Stimulated activated CD4-positive, alpha-beta T cell treated with anti-CD3 and anti-CD28 coated beads, Interleukin-2, amount 100 ng/mL, for 24 hours (primary cell): ENCODE results near the gene RNLS.

Experiments
- DNase-seq, 2 donors: peaks; one replicate each; pipeline ENCODE4 v3.0.0-alpha.2; 2020

Gene RNLS

DNA sequence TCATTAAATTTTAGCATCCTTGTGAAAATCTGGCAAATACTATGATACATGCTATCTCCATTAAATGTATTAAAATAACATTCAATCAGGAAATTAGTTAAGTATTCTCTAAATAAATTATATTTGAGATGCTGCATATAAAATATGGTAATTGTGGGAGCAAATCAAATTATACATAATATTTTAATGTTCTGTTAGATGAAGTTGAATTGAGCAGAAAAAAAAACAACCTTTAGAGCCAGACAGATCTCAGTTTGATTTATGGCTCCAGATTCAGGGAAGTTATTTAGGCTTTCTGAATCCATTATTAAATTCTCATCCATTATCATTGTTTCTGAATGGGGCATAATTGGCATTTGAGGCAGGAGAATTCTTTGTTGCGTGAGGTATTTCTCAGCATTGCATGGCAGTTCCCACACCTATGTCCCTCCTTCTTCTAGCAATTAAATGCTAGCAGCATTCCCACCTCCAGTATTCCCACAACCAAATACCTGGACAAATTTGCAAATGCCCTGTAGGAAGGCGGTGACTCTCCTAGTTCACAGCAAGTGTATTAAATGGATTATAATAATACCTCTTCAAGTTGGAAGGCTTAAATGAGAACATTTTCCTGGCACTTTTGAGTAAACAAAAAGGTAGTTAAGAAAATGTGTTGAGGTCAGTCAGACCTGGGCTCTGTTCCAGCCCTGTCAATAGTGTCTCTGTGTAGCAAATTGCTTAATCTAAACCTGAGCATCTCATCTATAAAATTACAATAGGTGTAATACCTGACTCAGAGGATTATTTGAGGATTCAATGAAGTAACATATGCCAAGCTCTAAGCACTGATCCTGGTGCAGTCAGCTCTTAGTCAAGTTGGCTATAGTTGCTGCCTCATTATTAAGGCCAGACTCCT, 108.9 kb downstream of the RNLS start:
- DNase-seq = no peak

DNA sequence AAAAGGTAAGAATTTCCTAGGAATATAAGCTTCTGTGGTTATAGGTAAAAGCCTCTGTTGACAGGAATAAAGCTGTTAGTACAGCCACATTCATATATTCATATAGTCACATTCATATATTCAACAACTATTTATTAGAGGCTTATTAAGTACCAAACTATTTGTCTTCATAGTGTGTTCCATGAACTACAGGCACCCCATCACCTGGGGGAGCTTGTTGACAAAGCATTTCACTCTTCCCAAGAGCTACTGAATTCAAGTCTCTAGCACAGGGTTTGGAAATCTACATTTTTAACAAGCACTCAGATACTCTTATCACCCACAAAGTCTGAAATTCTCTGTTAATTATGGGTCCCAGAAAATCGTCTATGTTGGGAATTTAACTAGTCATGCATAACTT, 110.6 kb downstream of the RNLS start:
- no peak for DNase-seq

DNA sequence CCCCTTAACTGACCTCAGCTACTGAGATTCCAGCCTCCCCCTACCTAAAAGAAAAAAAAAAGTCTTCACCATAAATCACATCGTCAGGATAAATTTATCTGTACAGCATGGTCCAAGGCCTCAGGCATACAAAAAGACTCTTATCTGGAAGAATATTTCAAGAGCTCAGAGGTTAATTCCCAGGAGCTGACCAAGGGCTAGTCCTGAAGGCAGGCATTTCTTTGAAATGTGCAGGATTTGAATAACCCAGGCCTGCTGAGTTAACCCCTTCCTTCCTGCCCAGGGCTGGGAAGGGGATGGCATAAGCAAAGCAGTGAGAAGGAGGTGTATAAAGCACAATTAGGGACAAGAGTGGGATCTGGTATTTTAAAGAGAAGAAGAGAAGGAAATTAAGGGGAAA, 111.2 kb downstream of the RNLS start:
- no peak for DNase-seq

DNA sequence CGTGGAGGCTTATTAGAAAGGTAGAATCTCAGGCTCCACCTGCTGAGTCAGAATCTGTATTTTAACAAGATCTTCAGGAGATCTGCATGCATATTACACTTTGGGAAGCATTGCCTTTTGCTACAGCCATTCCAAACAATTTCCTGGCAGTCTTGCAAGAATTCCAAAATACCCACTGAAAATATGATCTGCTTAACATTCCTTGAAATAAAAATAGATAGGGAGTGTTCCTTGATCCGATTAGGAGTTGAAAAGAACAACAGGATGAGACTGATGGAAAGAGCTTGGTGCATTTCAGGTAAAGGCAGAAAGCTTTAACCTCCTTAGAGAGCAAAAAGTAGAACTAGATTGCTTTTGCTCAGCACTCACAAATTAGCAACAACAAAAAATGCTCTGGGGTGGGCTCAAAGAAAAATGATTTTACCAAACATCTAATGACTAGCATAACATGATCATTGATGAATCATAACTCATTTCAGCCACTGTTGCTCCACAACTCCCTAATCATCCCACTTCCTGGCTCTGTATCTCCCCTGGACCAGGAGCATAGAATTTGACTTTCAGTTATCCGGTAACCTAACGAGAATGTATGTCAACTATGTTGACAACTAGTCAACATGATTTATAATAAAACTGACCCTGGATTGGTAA, 115.2 kb downstream of the RNLS start:
- no peak for DNase-seq

DNA sequence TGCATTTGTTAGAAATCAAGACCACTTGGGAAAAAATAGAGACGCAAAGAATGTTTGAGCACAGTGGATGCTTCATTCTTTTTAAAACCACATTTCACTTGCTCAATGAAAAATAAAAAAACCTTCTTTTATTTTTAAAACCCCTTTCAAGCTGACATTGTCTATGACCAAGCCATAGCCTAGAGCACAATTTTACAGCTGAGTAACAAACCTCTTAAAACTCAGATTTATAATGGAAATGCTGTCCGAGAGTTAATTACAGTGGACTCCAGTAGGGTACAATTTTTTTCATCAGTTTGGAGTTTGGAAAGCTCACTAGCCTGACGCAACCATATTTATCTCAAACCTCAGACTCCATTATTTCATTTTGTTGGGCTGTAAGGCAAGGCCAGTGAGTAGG, 116.3 kb downstream of the RNLS start:
- DNase-seq = no peak

DNA sequence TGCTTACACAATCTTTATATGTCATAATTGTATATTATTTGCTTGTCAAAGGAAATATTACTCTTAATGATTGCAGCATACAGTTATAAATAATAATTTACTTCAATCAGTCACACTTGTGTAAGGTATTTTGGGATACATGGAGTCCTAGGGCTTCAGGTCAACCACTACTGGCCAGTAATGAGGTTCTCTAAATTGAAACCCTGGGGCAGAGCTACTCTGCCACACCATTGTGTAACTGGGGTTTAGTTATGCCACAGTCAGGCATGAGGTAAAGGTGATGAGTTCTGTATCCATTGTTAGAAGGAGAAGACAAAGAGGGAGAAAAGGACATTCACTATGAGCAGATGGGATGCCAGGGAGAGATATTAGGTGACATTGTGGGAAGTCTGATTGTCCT, 117.4 kb downstream of the RNLS start:
- no peak for DNase-seq

DNA sequence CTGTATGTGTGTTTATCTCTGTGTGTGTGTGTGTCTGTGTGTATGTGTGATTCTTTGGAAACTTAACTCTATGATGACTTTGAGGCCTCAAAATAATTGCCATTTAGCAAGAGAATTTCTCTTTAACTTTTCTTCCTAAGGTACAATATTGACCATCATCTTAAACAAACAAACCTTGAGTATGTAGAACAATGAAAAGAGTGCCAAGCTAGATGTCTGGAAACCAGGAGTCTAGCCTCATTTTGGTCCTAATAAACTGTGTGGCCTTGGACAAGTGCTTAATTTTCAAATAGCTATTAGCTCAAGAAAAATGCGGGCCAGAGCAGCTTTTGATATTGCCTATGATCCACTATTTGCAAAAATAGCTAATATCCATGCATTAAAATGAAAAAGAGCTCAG, 119.3 kb downstream of the RNLS start:
- DNase-seq = no peak

DNA sequence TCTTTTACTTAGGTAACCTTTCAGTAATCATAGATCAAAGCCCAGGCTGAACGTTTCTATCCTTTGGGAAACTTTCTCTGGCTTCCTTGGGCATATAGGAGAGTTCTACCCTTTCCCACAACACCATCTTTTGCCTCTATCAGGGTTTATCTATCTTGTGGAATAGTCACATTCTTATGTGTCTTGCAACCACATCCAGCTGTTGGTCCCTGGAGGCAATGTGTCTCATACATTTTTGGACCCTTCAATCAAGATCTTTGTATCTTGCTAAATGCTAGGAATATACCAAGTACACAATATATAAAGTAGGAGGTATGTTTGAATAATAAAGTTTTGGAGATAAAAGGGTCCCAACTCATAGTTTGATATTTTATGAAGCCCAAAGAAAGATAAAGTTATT, 121.7 kb downstream of the RNLS start:
- DNase-seq = no peak

DNA sequence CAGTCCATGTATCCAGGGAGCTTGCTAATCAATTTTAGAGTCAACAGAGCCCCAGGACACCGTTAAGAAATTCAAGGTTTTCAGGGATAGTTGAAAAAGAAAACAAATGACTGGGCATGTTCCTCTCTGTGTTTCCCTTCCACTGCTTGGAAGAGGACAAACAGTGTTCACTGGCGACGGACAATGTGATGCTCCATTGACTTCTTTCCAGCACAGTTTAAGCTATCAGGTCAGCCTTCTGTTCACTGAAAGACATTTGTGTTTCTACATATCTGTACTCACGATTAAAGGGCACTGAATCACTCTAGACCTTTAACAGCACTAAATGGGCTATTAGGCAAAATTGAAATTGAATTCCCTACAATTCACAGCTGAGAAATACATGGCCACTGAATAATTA, 123.6 kb downstream of the RNLS start:
- no peak for DNase-seq

DNA sequence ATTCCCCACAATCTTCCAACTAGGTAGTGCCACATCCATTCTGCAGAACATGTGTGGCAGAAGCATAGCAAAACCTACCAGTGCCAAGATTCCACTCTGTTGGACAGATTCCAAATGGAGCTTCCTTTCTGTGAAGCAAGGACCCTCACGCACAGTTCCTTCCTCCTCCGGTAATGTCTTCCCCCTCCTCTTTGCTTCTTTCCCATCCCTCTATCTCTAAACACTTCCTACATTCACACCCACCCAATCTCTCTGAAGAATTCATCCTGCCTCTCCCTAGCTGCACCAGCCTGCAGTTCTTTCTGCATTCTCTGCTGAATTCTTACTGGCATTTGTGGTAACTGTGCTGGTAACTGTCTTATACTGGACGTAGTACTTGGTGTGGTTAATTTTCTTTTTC, 124.9 kb downstream of the RNLS start:
- DNase-seq = no peak

DNA sequence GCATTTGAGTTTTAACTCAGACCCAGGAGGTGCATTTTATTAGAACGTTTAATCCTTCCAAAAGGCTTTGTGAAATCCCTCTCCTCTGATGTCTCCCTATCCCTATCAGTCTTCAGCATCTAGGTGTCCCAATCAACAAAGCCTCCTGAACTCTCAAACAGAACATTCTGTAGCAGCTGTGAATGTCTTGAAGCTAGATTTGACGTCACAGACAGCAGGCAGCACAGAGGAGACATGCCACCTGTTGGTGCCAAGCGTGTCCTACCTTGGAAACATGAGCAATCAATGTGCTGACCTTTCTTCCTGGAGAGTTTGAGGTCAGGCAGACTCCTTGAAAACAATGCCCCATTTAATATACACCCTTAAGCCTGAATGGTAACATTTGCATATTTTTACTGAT, 125.5 kb downstream of the RNLS start:
- peak in 1 of 2 donors; percentile 1 for DNase-seq

DNA sequence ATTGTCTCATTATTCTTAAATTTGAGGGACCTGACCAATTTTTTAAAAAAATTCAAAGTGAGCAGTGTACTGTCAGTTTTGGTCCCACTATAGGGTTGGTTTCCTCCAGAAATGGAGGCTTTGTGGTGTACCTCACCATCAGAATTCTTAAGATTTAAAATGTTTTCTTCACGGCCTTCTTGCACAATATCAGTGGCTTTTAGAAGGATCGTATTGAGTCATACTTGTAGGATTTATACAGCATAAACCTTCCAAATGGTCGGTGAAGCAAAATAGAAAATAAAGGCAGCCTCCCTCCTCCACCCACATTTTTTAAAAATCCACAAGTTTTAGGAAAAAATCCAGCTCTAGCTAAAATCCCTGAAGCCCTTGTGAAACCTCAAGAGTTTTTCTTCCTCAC, 126.4 kb downstream of the RNLS start:
- no peak for DNase-seq

DNA sequence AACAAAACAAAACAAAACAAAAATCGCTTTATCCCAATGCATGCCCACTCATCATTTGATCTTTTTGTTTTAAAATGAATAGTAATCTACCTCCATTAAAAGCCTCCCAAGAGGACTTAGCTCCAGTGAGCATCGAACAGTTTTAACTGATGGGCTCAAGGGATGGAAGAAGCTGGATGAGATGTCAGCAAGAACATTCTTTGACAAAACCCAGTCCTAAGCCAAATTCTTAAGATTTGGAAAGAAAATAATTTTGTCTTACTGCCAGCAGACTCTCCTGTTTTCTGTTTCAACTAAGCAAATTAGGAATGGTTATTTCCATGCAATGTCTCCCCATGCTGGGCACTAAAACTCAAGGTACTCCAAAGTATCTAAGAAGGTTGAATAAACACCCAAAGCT, 127.3 kb downstream of the RNLS start:
- DNase-seq = no peak

DNA sequence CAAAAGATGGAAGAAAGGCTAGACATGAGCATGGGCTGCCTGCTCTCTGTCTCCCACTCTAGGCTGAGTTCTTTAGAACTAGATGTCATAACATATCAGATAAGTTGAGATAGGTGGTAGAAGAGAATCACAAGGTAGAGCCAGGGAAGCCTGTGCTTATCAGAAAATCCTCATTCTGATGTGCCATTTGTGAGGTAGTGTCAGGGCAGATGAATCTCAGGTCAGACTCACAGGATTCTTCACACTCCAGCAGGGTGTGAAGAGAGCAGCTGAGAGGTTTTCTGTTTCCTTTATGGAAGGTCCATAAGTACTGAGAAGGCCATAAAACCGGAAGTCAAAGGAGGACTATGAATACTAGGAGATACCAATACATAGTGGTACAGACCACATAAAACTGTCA, 132.9 kb downstream of the RNLS start:
- DNase-seq = no peak

DNA sequence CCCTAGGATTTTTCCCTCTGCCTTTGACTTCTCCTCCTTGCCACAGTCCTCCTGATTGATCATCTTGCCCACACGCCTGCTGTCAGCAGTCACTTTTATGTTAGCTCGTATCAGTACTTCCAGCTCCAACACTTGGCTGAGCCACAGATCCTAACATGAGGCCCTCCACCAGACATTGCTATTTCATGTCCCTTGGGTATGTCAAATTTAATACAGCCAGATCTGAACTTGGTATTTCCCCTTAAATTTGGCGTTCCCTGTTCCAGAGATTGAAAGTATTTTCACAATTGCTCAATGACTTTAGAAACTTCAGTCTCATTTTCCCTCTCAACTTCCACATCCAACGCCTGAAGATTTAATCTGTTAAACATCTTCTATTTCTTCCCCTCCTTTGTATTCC, 140.4 kb downstream of the RNLS start:
- DNase-seq = no peak

DNA sequence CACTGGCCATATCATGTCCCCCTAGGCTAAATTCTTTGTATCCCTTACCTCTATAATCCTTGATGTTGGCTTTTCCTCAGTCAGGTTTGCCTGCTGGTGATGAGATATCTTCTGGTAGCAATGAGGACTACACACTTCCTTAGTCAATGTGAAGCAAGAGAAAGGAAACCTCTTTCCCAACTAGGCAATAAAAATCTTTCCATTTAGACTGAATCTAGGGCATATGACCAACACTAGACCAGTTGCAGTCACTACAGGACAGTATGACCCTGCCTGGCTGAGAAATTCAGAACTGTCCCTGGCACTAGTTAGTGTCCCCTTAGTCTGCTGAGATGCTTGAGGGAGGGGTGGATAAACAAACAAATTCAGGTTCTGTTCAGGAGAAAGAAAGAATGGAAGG, 142.6 kb downstream of the RNLS start:
- no peak for DNase-seq

DNA sequence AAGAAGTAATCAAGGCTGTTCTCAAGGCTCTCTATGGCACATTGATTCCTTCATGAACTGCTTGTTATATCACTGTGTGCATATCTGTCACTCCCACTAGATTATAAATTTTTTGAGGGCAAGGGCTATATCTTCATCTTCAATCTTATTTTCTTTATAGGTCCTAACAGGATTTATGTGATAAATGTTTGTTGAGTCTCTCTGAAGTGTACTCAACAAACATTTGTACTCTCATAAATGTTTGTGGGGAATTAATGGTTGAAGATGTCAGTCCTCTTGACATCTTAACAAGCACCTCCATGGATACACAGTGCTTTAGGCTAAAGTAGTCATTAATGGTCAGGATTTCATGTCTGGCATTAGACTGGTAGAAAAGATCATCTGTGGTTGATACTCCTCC, 143.2 kb downstream of the RNLS start:
- no peak for DNase-seq

DNA sequence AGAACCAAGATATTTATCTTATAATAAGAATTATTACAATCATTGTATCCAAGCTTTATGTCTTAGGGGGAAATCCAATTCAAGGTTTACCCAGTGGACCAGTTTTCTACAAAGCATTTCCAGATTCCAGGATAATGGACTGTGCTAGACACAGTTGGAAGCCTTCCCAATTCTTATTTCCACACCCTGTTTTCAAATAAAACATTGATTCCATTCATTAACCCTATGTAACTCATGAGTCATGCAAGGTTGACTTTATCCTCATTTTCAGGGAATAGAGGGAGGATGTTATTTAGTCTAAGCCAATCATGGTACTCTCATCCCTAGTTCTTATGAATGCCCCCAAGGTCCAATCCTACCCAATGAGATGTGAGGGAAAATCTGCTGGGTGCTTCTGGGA, 145.7 kb downstream of the RNLS start:
- no peak for DNase-seq

DNA sequence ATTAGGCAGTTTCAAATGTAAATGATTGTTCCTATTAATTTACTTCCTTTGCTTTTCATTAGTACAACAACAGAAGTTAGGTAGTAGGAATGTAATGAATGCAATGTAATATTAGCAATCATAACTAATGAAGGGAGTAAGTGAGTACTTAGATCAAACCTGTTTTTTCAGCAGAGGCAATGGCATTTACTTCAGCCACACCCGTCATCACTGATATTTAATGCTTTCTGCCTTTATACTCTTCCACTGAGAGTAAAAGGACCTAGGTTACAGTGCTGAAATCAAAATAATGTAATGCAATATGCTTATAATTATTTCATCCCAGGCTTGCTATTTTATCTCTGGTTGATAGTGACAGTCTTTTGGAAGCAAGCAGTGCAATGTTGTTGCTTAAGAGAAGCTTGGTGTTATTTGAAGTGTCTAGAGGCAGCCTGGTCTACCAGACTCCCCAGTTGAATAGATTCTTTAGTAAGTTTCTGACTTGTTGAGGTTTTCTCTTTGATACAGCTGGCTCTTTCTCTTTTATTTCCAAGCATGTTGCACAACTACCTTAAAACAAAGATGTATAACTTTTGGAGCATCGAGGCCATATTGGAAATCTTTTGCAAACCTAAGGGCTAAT, 149.4 kb downstream of the RNLS start:
- no peak for DNase-seq

DNA sequence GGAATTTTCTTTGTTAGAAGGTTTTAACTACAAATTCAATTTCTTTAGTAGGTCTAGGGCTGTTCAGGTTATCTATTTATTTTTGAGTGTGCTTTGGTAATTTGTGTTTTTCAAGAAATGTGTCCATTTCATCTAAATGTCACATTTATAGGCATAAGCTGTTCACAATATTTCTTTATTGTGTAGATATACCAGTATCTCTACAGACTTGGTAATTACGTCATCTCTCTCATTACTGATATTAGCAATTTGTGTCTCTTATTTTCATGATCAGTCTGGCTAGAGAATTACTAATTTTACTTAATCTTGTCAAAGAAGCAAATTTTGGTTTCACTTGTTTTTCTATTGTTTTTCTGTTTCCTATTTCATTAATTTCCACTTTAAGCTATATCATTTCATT, 152.0 kb downstream of the RNLS start:
- no peak for DNase-seq

DNA sequence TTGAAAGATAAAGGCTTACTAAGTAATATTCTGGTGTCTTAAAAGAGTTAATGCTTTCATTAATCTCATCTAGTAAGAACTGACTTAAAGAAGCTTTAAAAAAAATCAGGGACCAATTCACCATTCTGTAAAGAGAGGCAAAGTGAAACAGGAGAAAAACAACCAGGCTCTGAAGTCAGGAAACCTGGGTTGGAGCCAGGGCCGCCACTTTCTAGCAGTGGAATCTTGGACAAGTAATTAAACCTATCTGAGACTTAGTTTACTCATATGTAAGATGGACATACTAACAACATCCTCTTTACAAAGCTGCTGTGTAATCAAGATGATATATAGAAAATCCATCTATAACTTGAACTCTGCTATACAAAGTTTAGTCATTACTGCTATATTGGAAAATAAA, 154.1 kb downstream of the RNLS start:
- no peak for DNase-seq

DNA sequence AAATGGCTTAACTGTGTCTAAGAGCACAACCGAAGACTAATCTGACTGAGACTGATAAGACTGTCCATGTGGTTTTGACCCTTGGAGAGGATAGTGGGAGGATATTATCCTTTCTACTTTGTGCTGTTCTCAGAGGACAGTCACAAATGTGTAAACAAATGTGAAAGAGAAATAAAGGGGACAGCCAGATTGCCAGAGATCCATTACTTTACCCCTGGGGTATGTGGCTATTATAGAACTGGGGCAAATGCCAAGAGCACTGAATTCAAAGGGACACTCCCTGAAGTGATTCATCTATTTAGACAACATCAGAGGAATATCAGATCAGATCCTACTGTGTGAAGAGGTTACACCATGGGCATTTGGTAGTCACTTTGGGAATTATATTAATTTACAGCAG, 154.7 kb downstream of the RNLS start:
- DNase-seq = no peak

DNA sequence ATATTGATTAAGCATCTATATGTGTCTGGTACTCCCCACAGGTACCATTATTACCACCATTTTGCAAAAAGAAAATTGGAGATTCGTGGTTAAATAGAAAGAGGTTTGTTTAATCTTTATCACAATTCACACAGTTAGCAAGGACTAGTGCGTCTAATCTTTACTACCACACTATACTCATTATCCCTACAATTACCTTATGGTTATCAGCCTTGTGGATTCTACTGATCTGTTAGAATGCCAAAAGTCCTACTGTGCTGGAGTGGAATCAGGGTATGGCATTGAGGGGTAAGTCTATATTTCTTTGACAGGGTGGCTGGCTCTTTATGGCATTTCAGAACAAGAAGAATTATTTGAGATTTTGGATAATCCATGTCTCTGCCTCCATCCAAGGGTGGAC, 156.1 kb downstream of the RNLS start:
- no peak for DNase-seq

DNA sequence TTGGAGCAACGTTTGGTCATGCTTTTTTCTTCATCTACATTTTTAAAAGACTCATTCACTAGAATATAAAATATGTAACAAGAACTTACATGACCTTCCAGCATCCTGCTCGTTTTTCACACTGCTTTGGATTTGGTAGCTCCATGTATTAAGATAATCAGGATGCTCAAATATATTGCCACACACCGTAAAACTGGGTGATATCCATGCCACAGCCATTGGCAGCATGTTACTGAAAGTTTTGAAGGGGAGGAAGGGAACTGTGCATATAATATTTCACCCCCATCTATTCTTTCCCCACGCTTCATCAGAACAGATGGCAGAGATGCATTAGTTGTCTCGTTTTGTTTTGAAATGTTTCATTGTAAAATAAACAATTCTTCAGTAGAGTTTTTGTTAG, 158.2 kb downstream of the RNLS start:
- DNase-seq = no peak
